GM12878 (cell line): ENCODE results near the gene IL10. TPM values are rescaled to one million over a fixed set of nuclear protein-coding genes. Genes with fewer than 3 reads are reported as not detected.
A peak's percentile ranks its signal among the peaks of the same experiment; 100 is the strongest.

Source experiments
- ATAC-seq: fragments of 200-7000 bp; cut with Tn5 transposase; 3 replicates; pipeline ENCODE4 v1.9.1; 2020; ENCODE audit warnings: mild to moderate bottlenecking, moderate library complexity
- BruUV-seq: library from RNA; stranded (reverse); fragments of 400-500 nt; replicated peaks from 2 replicates; lab custom pipeline; 2021; lab: Mats Ljungman, UMichigan
- CTCF ChIA-PET: fragments of 300-600 bp; sonication (Branson Sonifier 250); formaldehyde crosslinking; extraction: SDS; loops from one replicate; lab custom pipeline; 2021; ENCODE audit warnings: inconsistent platforms; lab: Yijun Ruan, JAX
- POLR2A ChIA-PET: fragments of 350-600 bp; formaldehyde crosslinking; extraction: SDS; loops from one replicate; lab custom pipeline; 2021; ENCODE audit warnings: inconsistent platforms; lab: Charles Lee
- RAD21 ChIA-PET: fragments of 300-600 bp; sonication (Branson Sonifier 250); formaldehyde crosslinking; loops from one replicate; lab custom pipeline; 2023; ENCODE audit warnings: antibody characterized with exemption; ENCODE audit not compliant: unreplicated experiment; lab: Charles Lee
- SMC1A ChIA-PET: fragments of 300-600 bp; sonication (Branson Sonifier 250); formaldehyde crosslinking; loops from one replicate; lab custom pipeline; 2023; ENCODE audit not compliant: unreplicated experiment, uncharacterized antibody; lab: Charles Lee
- DNase-seq: peaks from one replicate; pipeline ENCODE4 v3.0.0-alpha.2; 2011; ENCODE audit warnings: low read depth, low spot score
- FAIRE-seq: peaks from 3 replicates; lab custom pipeline; 2011; peaks lifted over from hg19 to GRCh38; lab: Jason Lieb, UNC
- H2AFZ ChIP-seq: 2 replicates; pipeline ENCODE4 v1.6.0; 2011; ENCODE audit warnings: low read depth, low read length, control low read depth; ENCODE audit not compliant: control insufficient read depth
- H3K27ac ChIP-seq: 2 replicates; pipeline ENCODE4 v1.5.1; 2011; ENCODE audit warnings: control low read depth; ENCODE audit not compliant: control insufficient read depth, insufficient read depth
- H3K27me3 ChIP-seq, 2 experiments: replicated peaks in 1 of 2; 2 replicates each; pipeline versions ENCODE4 v1.6.0 to v1.6.1; 2011; ENCODE audit warnings: low read length in 1 of 2; ENCODE audit not compliant: control insufficient read depth in 2 of 2, insufficient read depth in 2 of 2
- H3K36me3 ChIP-seq, 2 experiments: 2 replicates each; pipeline ENCODE4 v1.5.1; 2011; ENCODE audit warnings: low read length in 1 of 2; ENCODE audit not compliant: control insufficient read depth in 2 of 2, insufficient read depth in 2 of 2
- H3K4me1 ChIP-seq: 2 replicates; pipeline ENCODE4 v1.6.1; 2011; ENCODE audit warnings: mild to moderate bottlenecking, low read length, moderate library complexity, mixed read lengths; ENCODE audit not compliant: control insufficient read depth, insufficient read depth
- H3K4me2 ChIP-seq: 2 replicates; pipeline ENCODE4 v1.6.0; 2011; ENCODE audit warnings: control low read depth; ENCODE audit not compliant: control insufficient read depth, insufficient read depth
- H3K4me3 ChIP-seq: fragments of 200-600 bp; sonication (generic); 2 replicates; pipeline ENCODE4 v1.5.1; 2016
- H3K79me2 ChIP-seq: 2 replicates; pipeline ENCODE4 v1.6.0; 2011; ENCODE audit warnings: low read length; ENCODE audit not compliant: control insufficient read depth, insufficient read depth
- H3K9ac ChIP-seq: 2 replicates; pipeline ENCODE4 v1.8.0; 2011; ENCODE audit warnings: low read length, control low read depth, mixed read lengths; ENCODE audit not compliant: control insufficient read depth, insufficient read depth
- H3K9me3 ChIP-seq: replicated peaks from 3 replicates; pipeline ENCODE4 v1.5.1; 2011; ENCODE audit warnings: mild to moderate bottlenecking, low read length; ENCODE audit not compliant: control insufficient read depth, insufficient read depth
- H4K20me1 ChIP-seq: 2 replicates; pipeline ENCODE4 v1.6.0; 2011; ENCODE audit not compliant: control insufficient read depth, insufficient read depth
- ATF2 ChIP-seq: IDR thresholded peaks from 2 replicates; pipeline ENCODE4 v1.6.1; 2012; ENCODE audit warnings: low read length, inconsistent platforms
- BHLHE40 ChIP-seq, 2 experiments: fragments of 450-650 bp in 1 of 2; IDR thresholded peaks; 2 replicates each; pipeline ENCODE4 v1.6.1; 2011 to 2017; ENCODE audit warnings: low read depth in 2 of 2, borderline replicate concordance in 1 of 2, improper control_type of control experiment in 1 of 2, low read length in 1 of 2, mild to moderate bottlenecking in 1 of 2
- BMI1 ChIP-seq: fragments of 450-650 bp; IDR thresholded peaks from 2 replicates; pipeline ENCODE4 v1.6.1; 2016; ENCODE audit warnings: mild to moderate bottlenecking, moderate library complexity, borderline replicate concordance
- BRCA1 ChIP-seq: IDR thresholded peaks from 2 replicates; pipeline ENCODE4 v1.6.1; 2011; ENCODE audit warnings: low read depth, low read length, improper control_type of control experiment
- EGR1 ChIP-seq, 2 experiments: IDR thresholded peaks; 1 replicate in 1 of 2; 2 replicates in 1 of 2; pipeline ENCODE4 v1.6.1; 2011 to 2012; ENCODE audit warnings: low read depth in 2 of 2, low read length in 2 of 2, borderline replicate concordance in 1 of 2, mild to moderate bottlenecking in 1 of 2, moderate library complexity in 1 of 2
- HCFC1 ChIP-seq: fragments of 150-350 bp; IDR thresholded peaks from 2 replicates; pipeline ENCODE4 v1.6.1; 2014; ENCODE audit warnings: low read length
- KAT2A ChIP-seq: conservative IDR thresholded peaks from 2 replicates; pipeline ENCODE4 v1.6.1; 2011; ENCODE audit warnings: low read depth, low read length; ENCODE audit not compliant: control insufficient read depth
- LARP7 ChIP-seq: fragments of 450-650 bp; IDR thresholded peaks from 2 replicates; pipeline ENCODE4 v1.6.1; 2017; ENCODE audit warnings: mild to moderate bottlenecking
- MTA3 ChIP-seq: IDR thresholded peaks from 2 replicates; pipeline ENCODE4 v1.6.1; 2012; ENCODE audit warnings: low read length, inconsistent platforms, borderline replicate concordance
- MYB ChIP-seq: fragments of 150-350 bp; IDR thresholded peaks from 2 replicates; pipeline ENCODE4 v1.6.1; 2014; ENCODE audit warnings: mild to moderate bottlenecking, low read depth, low read length, borderline replicate concordance
- PKNOX1 ChIP-seq: fragments of 450-650 bp; IDR thresholded peaks from 2 replicates; pipeline ENCODE4 v1.6.1; 2016; ENCODE audit warnings: mild to moderate bottlenecking
- POU2F2 ChIP-seq: IDR thresholded peaks from 3 replicates; pipeline ENCODE4 v1.6.1; 2011; ENCODE audit warnings: low read depth, mild to moderate bottlenecking, low read length, borderline replicate concordance
- RB1 ChIP-seq: fragments of 450-650 bp; formaldehyde crosslinking; IDR thresholded peaks from 2 replicates; pipeline ENCODE4 v1.6.1; 2017; ENCODE audit warnings: mild to moderate bottlenecking, borderline replicate concordance
- STAT1 ChIP-seq: fragments of 450-650 bp; conservative IDR thresholded peaks from 2 replicates; pipeline ENCODE4 v1.6.1; 2014; ENCODE audit warnings: antibody characterized with exemption, mild to moderate bottlenecking
- ZBTB40 ChIP-seq: fragments of 450-650 bp; IDR thresholded peaks from 2 replicates; pipeline ENCODE4 v1.6.1; 2016; ENCODE audit warnings: mild to moderate bottlenecking, moderate library complexity, borderline replicate concordance
- ZNF622 ChIP-seq: fragments of 450-650 bp; IDR thresholded peaks from 2 replicates; pipeline ENCODE4 v1.6.1; 2017; ENCODE audit warnings: mild to moderate bottlenecking, inconsistent platforms
- WGBS: methylation state at CpG from one replicate; pipeline ENCODE4 v1.1.6; 2016; ENCODE audit warnings: low lambda C conversion rate; ENCODE audit not compliant: insufficient replicate concordance, insufficient coverage; ENCODE audit errors: missing lambda C conversion rate; 5-methylcytosine and 5-hydroxymethylcytosine counted together
- in situ Hi-C: fragments of 300-500 bp; cut with MboI; formaldehyde crosslinking; loops from 9 replicates; pipeline ENCODE4 v1.14.3; 2018; ENCODE audit warnings: mixed read lengths
- intact Hi-C: fragments of 100-400 bp; cut with micrococcal nuclease; formaldehyde crosslinking; loops from one replicate; pipeline ENCODE4 v1.14.2; 2022; ENCODE audit not compliant: unreplicated experiment
- polyA plus RNA-seq, 11 experiments: library from polyadenylated mRNA; depleted of rRNA in 4 of 11; unstranded in 6 of 11; stranded (reverse) in 5 of 11; fragments of >200 nt; fragmentation: Nextera tagmentation in 4 of 11; fragmentation: Illumina TruSeq in 1 of 11; extraction: Ambion mirVana in 4 of 11; extraction: Trizol in 1 of 11; gene quantifications; 1 replicate in 1 of 11; 2 replicates in 10 of 11; pipeline versions ENCODE4 v1.2.1 to v1.2.3, GENCODE V29; 2011 to 2016; ENCODE audit warnings: inconsistent platforms in 2 of 11, missing spikeins in 2 of 11, low read depth in 1 of 11
- total RNA-seq, 4 experiments: library from RNA; depleted of rRNA in 3 of 4; stranded (reverse); fragments of >200 nt in 3 of 4; fragmentation: Illumina TruSeq in 1 of 4; extraction: Trizol in 1 of 4; gene quantifications; 2 replicates each; pipeline versions ENCODE4 v1.2.1 to v1.2.3, GENCODE V29; 2013 to 2021

IL10 gene
- total and polyA plus RNA-seq, 10 of the 15 experiments (the other 5 are each of a cell fraction or from before 2014, with no cell fraction given), result 0.34 to 5.0 (median 1.1) TPM

- DNase-seq (no peak), ATAC-seq (no peak), FAIRE-seq (no peak)
- Histone ChIP-seq H3K27me3 (no peaks in the 10 kb centered on the region), H3K27ac (peak overlapping the region; percentile 79), H3K9ac (peak overlapping the region; percentile 40), H3K36me3 (no peaks in the 10 kb centered on the region), H3K79me2 (no peaks in the 10 kb centered on the region), H3K9me3 (no peaks in the 10 kb centered on the region), H3K4me3 (no peak overlapping the region), H4K20me1 (no peaks in the 10 kb centered on the region), H2AFZ (no peak overlapping the region), H3K4me2 (peak overlapping the region; percentile 72), H3K4me1 (peaks cover 79% of the 10 kb centered on the region)
- ChIA-PET SMC1A (interaction anchor here (0.9 to 5.1 kb wide), 15 partner anchors 8 to 180 kb away, joined by 3 to 264 read pairs (median 12); partner anchors contain the start of genes IL10 and IL19), CTCF (interaction anchor here (0.6 to 3.9 kb wide), 16 partner anchors 15 to 173 kb away, joined by 3 to 91 read pairs (median 8); partner anchors contain the start of genes IL10 and IL19), RAD21 (interaction anchor here (0.7 to 5.1 kb wide), 15 partner anchors 19 to 190 kb away, joined by 3 to 227 read pairs (median 7); partner anchors contain the start of genes IL10 and IL19), POLR2A (interaction anchor here (0.9 to 3.2 kb wide), 7 partner anchors 17 to 164 kb away, joined by 3 to 52 read pairs (median 5); partner anchors contain the start of genes IL10 and IL19)
- no TSS peak for BruUV-seq
- in situ Hi-C loops (no loop called here), intact Hi-C loops (no loop called here)
- 32% methylated on average over 6 of the region's 6 CpGs for WGBS
- TF ChIP-seq MYB, result no peak
- TF ChIP-seq LARP7, result no peak
- peak in 1 of 2 experiments; percentile 8; a peak in 1 of 4 replicates for TF ChIP-seq BHLHE40 (IDR thresholded peaks at IDR 0.05; ENCODE audit: borderline replicate concordance in 1 of 2, low read depth in 2 of 2, low read length in 1 of 2)
- peak; percentile 15; the same call in 1 of the 2 replicates for TF ChIP-seq PKNOX1
- no peak for TF ChIP-seq ZNF622
- no peak for TF ChIP-seq STAT1
- TF ChIP-seq POU2F2, result peak; percentile 59; the same call in 2 of the 3 replicates
- TF ChIP-seq ZBTB40, result no peak
- TF ChIP-seq KAT2A, result no peak
- TF ChIP-seq MTA3, result no peak
- TF ChIP-seq EGR1 (IDR thresholded peaks at IDR 0.05; ENCODE audit: borderline replicate concordance in 1 of 2, low read depth in 2 of 2, low read length in 2 of 2), result no peak
- no peak for TF ChIP-seq HCFC1
- TF ChIP-seq ATF2, result no peak; the same call in 1 of the 2 replicates
- no peak for TF ChIP-seq RB1
- no peak for TF ChIP-seq BRCA1
- TF ChIP-seq BMI1, result no peak
Observed at GRCh38 chr1:206741142-206741701, 31.1 kb downstream of the IL10 start.
